COLO829 (cell line): Measurements from ENCODE around the gene TBC1D8.

Experiments
- DNase-seq: peaks from one replicate; pipeline ENCODE4 v3.0.0; 2012; ENCODE audit warnings: low spot score

TBC1D8 gene

DNA sequence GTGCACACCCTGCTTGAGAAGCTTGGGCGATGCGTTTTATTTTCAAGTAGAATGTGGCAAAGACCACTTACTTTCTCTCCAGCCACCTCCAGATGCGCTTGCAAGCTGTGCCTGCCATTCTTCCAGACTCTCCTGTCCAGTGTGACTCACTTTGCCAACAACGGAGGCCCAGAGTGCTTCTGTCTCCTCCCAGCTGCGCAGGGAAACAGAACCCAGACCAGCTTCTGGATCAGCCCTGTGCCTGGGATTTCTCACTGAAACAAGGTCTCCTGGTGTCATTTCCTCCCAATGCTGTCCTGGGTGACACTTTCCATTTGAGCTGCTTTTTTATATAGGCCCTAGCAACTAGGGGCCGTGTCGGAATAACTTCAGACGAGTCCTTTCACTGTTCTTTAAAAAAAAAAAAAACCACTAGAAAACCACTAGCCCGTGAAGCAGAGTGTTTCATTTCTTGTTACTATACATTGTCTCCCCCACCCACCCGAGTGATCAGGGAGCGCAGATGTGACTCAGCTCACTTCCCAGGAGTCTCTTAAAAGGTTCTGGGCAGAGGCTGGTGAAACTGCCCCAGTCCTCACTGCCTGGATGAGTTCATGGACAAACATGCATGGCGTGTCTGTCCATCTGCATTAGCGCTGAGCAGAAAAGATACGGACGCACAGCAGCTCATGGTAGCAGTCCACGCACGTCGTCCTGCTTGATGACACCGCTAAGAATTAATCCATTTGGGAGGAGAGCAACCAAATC is 174.4 kb downstream of the TBC1D8 start:
- no peak for DNase-seq

DNA sequence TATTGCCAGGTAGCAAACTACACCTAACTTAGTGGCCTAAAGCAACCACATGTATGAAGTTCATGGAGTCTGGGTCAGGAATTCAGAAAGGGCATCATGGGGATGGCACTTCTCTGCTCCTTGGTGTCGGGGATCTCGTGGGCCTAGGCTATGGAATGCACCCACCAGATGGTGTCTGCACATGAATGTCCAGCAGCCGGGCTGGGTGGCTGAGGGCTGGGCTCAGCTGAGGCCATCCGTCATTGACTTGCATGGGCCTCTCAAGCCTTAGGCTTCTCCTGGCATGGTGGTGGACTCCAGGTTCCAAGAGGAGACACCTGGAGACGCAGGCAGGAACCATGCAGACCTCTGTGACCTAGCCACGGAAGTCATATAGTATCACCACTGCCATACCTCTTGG is 175.1 kb downstream of the TBC1D8 start:
- DNase-seq, result no peak

DNA sequence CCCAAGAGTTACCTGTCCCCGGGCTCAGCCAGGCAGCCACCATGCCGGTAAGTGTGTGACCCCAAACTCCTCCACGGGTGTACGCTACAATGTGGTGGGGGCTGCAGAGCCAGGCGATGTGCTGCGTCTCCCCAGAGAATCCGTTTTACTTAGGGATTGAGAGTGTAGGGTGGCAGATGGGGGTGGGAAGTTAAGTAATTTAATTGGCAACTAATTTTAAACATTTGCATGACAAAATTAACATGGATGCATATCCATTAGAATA is 175.7 kb downstream of the TBC1D8 start:
- DNase-seq, result no peak

GRCh38 chr2:100974712-100975520 is 176.3 kb downstream of the TBC1D8 start:
- DNase-seq, result no peak

DNA sequence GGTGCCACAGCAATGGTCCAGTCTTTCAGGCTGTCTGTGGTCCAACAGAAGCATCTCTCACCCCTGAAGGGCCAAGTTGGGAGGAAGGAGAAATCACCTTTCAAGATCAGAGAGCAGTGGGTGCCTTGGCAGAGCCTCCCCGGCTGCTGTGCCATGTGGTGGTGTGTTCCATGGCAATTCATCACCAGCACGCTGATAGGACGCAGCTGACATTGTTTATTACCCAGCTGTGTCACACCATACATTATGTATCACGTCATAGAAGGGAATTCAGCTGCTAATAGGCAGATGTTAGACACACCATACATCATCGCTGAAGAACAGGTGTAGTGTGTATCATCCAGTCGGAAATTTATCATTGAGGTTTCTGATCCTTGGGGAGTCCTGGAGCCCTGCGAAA is 178.7 kb downstream of the TBC1D8 start:
- no peak for DNase-seq

- DNase-seq, result no peak
Observed at GRCh38 chr2:100971221-100971620, 180.0 kb downstream of the TBC1D8 start.

GRCh38 chr2:100969998-100970397 is 181.2 kb downstream of the TBC1D8 start:
- DNase-seq, result no peak

DNA sequence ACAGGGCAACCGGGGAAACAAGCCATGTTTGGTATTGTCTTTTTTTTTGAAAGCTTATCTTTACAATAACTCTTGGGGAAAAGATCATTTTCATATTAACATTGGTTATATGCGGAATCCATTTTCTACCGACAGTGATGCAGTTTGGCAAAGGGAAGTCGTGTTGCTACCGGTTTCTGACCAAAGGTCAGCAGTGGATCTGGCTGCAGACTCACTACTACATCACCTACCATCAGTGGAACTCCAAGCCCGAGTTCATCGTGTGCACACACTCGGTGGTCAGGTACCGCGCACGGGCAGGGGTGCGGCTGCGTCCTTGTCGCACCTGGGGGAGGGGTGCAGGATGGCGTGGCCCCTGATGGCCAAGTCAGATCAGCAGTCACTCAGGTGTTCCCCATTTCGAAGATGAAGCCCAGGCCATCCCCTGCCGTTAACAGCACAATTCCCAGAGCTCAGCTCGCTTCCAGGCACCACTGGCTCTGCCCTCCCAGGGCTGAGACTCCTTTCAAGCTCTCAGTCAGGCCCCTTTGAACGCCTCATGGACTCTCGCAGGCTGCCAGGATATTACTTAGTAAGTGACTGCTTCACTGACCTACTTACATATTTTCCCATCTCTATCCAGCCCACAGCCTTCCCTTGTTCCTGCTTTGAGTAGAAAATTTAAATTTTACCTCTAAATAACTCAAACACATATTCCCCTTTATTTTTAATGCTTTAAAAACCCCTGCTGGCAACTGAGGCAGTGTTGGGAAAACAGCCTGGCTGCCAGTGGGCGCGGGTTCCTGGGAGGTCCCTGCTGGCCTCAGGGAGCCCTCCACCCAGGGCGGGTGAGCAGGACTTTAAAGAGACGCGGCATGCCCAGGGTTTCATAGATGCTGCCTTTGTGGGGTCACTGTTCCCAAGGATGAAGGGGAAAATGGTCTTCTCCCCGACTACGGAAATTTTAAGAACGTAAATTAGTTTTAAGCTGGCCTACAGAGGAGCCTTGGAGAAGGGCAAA is 182.7 kb downstream of the TBC1D8 start:
- no peak for DNase-seq

GRCh38 chr2:100967716-100968115 is 183.5 kb downstream of the TBC1D8 start:
- no peak for DNase-seq

- no peak for DNase-seq
Observed at GRCh38 chr2:100965596-100965995, 185.6 kb downstream of the TBC1D8 start.

GRCh38 chr2:100964681-100965169 is 186.5 kb downstream of the TBC1D8 start:
- no peak for DNase-seq

GRCh38 chr2:100964222-100964621 is 187.0 kb downstream of the TBC1D8 start:
- DNase-seq, result no peak

DNA sequence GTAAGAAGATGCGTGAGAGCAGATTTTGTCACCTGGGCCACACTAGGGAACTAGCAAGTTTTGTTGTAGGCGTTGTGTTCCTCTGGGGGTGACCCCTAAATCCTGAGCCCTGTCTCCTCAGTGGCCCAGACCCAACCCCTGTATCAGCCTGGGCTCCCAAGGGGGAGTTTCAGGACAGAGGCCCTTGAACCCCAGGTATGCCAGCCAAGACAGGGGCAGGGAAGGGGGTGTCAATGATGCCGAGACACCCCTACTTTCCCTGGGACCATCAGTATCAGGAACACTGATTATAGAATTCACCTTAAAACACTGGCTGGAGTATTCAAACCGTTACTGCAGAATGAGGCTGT is 188.2 kb downstream of the TBC1D8 start:
- DNase-seq, result no peak

DNA sequence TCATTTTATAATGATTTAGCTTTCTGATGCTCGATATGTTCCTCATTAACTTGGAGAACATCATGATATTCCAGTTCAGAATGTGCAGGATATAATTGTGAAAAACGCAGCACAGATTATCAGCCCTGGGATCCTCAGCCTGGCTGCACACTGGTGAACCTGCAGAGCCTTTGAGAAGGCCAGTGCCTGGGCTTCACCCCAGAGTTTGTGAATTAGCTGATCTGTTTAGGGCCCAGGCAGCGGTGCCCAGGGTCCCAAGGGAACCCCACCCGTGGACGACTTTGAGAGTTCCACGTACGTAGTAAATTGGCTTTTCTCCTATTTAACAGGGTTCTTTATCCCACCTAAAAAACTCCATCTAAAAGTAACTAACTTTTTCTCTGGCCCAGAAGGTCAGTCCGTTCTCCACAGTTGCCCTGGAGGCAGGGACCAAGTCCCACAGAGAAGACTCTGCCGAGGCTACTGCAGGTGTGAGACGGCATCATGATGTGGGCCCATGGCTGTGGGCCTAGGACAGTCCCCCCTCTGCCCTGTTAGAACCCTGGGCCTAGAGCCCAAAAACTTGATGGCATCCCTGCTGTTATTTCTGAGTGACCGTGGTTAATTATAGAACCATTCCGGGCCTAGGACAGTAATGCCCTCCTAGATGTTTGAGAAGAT is 188.7 kb downstream of the TBC1D8 start:
- no peak for DNase-seq

- no peak for DNase-seq
Observed at GRCh38 chr2:100960688-100961087, 190.5 kb downstream of the TBC1D8 start.

DNA sequence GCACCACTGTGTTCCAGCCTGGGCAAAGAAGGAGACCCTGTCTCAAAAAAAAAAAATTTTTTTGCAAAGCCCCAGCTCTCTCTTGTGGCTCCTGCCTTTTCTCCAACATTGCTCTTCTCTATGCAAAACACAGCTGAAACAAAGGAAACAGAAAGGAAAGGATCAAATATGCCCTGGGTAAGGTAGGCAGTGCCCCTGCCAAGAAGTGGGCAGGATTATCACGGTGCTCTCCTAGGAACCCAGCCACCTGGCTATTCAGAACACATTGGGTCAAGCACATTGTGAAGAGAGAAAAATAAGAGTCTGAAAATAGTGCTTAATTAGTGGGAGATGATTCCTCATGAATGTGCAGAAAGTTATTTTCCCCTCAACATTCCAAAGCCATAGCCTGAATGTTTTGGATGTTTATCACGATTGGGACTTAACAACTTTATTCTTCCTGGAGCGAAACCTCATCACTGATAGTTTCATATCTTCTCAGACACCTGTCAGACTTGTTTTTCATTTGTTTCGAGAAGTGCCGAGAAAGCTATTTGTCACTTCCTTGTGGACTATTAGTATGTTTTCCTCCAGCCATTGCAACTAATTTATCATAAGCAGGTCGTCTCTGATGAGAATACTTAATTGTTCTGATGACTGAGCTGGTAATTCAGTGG is 191.8 kb downstream of the TBC1D8 start:
- DNase-seq, result no peak

- no peak for DNase-seq
Observed at GRCh38 chr2:100957996-100958653, 193.1 kb downstream of the TBC1D8 start.
